Transverse colon (tissue), 4 donors: ENCODE results near the gene EIF4E1B. TPM values are rescaled to one million over a fixed set of nuclear protein-coding genes. Genes with fewer than 3 reads are reported as not detected.

Experiments used
- DNase-seq: peaks from one replicate; pipeline ENCODE4 v3.0.0-alpha.2; 2019
- H3K27ac ChIP-seq, 4 donors: fragments of 200-600 bp; sonication (generic); 2 replicates each; pipeline ENCODE4 v1.5.1; 2016 to 2018; ENCODE audit warnings: inconsistent platforms in 4 of 4
- H3K27me3 ChIP-seq: fragments of 200-600 bp; sonication (generic); 2 replicates; pipeline ENCODE4 v1.5.1; 2017; ENCODE audit warnings: inconsistent platforms
- H3K36me3 ChIP-seq, 4 donors: fragments of 200-600 bp; sonication (generic); 2 replicates each; pipeline ENCODE4 v1.5.1; 2017 to 2019; ENCODE audit warnings: inconsistent platforms in 4 of 4
- H3K4me1 ChIP-seq, 4 donors: fragments of 200-600 bp; sonication (generic); 2 replicates each; pipeline ENCODE4 v1.5.1; 2017 to 2020; ENCODE audit warnings: inconsistent platforms in 4 of 4
- H3K4me3 ChIP-seq, 4 donors: fragments of 200-600 bp; sonication (generic); 1 replicate in 1 of 4; 2 replicates in 3 of 4; pipeline versions ENCODE4 v1.5.1 to v1.6.1; 2017 to 2019; ENCODE audit warnings: inconsistent platforms in 4 of 4
- H3K9me3 ChIP-seq, 2 donors: fragments of 200-600 bp; sonication (generic); 2 replicates each; pipeline ENCODE4 v1.5.1; 2017 to 2019; ENCODE audit warnings: inconsistent platforms in 2 of 2
- EP300 ChIP-seq: sonication (generic); formaldehyde crosslinking; IDR thresholded peaks from one replicate; pipeline ENCODE4 v1.6.1; 2017; ENCODE audit warnings: antibody characterized with exemption, low read depth
- POLR2A ChIP-seq: fragments of 450-650 bp; IDR thresholded peaks from one replicate; pipeline ENCODE4 v1.6.1; 2016; ENCODE audit warnings: antibody characterized with exemption, mild to moderate bottlenecking, moderate library complexity
- POLR2AphosphoS5 ChIP-seq, 3 donors: sonication (generic); formaldehyde crosslinking; IDR thresholded peaks; one replicate each; pipeline ENCODE4 v1.6.1; 2016; ENCODE audit warnings: antibody characterized with exemption in 3 of 3
- WGBS, 2 donors: methylation state at CpG; one replicate each; pipeline ENCODE4 v1.1.5; 2018; ENCODE audit warnings: low coverage in 1 of 2; 5-methylcytosine and 5-hydroxymethylcytosine counted together
- in situ Hi-C, 4 donors: fragments of 200-750 bp; cut with MboI; loops; one replicate each; pipeline versions ENCODE4 v1.15.0 to v1.15.1; 2017; ENCODE audit warnings: low sequenced_read_pairs in 3 of 4, low pct_ligation_motif_present in 1 of 4, low pct_unique_long_range_greater_than_20kb in 1 of 4
- intact Hi-C: fragments of 100-400 bp; cut with DNase I; formaldehyde crosslinking; loops from one replicate; pipeline ENCODE4 v1.15.1; 2023; ENCODE audit warnings: low total_unique reads
- total RNA-seq, 4 donors: library from RNA; depleted of rRNA; stranded (reverse); fragments of >200 nt; gene quantifications; one replicate each; pipeline ENCODE4 v1.1.0, GENCODE V29; 2016
- TF ChIP-seq, protein P1 (sequence below), 5 experiments: fragments of 200-600 bp in 3 of 5; fragments of 450-650 bp in 2 of 5; sonication (generic) in 3 of 5; IDR thresholded peaks; 1 replicate in 2 of 5; 2 replicates in 3 of 5; pipeline ENCODE4 v1.5.1; 2016 to 2017; ENCODE audit warnings: antibody characterized with exemption in 5 of 5, inconsistent platforms in 3 of 5, mild to moderate bottlenecking in 2 of 5, moderate library complexity in 1 of 5

Gene EIF4E1B
- total RNA-seq, 4 donors from 2014 or later = not detected

- H3K4me3 ChIP-seq = no peak overlapping the region
- H3K36me3 ChIP-seq = no peaks in the 10 kb centered on the region
- no peaks in the 10 kb centered on the region for H3K9me3 ChIP-seq
- WGBS, 2 donors = 67 to 75% methylated on average over 3 to 7 of the region's 7 CpGs
- DNase-seq = no peak
- no peak overlapping the region for H3K27ac ChIP-seq
- TF ChIP-seq POLR2AphosphoS5 (IDR thresholded peaks at IDR 0.05) = no peak
- TF ChIP-seq POLR2A = no peak
- TF ChIP-seq, protein P1, sequence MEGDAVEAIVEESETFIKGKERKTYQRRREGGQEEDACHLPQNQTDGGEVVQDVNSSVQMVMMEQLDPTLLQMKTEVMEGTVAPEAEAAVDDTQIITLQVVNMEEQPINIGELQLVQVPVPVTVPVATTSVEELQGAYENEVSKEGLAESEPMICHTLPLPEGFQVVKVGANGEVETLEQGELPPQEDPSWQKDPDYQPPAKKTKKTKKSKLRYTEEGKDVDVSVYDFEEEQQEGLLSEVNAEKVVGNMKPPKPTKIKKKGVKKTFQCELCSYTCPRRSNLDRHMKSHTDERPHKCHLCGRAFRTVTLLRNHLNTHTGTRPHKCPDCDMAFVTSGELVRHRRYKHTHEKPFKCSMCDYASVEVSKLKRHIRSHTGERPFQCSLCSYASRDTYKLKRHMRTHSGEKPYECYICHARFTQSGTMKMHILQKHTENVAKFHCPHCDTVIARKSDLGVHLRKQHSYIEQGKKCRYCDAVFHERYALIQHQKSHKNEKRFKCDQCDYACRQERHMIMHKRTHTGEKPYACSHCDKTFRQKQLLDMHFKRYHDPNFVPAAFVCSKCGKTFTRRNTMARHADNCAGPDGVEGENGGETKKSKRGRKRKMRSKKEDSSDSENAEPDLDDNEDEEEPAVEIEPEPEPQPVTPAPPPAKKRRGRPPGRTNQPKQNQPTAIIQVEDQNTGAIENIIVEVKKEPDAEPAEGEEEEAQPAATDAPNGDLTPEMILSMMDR (IDR thresholded peaks at IDR 0.05) = no peak
- no peak for TF ChIP-seq EP300
- in situ Hi-C loops = no loop called here
- intact Hi-C loops = no loop called here
- peaks cover 72% of the 10 kb centered on the region for H3K27me3 ChIP-seq
- H3K4me1 ChIP-seq = peaks cover 6 to 20% (median 14%) of the 10 kb centered on the region in 4 donors
These were observed 14.0 kb upstream of the EIF4E1B start for GRCh38 chr5:176616511-176616910.

DNA sequence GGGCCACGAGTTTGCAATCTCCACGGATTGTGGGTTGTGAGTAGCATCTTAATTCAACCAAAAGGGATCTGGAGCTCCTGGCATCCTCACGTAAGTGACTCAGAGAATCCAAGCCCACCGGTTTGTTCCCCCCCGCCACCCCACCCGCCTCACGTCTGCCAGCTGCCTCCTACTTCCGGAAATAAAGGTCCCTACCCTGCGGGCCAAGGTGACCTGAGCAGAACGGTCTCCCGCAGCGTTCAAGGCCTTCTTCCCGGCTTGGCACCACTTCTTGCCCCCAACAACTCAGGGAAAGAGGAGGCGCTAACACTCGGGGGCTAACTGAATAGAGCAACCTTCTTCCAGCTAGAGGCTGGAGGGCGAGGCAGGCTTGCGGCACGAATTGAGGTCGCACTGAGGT is 11.7 kb upstream of the EIF4E1B start:
- intact Hi-C loops (no loop called here), in situ Hi-C loops (no loop called here)
- Histone ChIP-seq H3K27ac (no peak overlapping the region), H3K4me3 (peak overlapping the region in 1 of 4 donors; percentile 4), H3K4me1 (peaks cover 6 to 20% (median 14%) of the 10 kb centered on the region in 4 donors), H3K36me3 (no peaks in the 10 kb centered on the region), H3K9me3 (no peaks in the 10 kb centered on the region), H3K27me3 (peaks cover 83% of the 10 kb centered on the region)
- 54% methylated on average over 19 of the region's 19 CpGs; no CpG with 5 or more reads in 1 of the 2 donors for WGBS, 2 donors
- TF ChIP-seq POLR2A (no peak), EP300 (no peak), POLR2AphosphoS5 (IDR thresholded peaks at IDR 0.05) (no peak)
- TF ChIP-seq, protein P1 (IDR thresholded peaks at IDR 0.05) = no peak
- no peak for DNase-seq

DNA sequence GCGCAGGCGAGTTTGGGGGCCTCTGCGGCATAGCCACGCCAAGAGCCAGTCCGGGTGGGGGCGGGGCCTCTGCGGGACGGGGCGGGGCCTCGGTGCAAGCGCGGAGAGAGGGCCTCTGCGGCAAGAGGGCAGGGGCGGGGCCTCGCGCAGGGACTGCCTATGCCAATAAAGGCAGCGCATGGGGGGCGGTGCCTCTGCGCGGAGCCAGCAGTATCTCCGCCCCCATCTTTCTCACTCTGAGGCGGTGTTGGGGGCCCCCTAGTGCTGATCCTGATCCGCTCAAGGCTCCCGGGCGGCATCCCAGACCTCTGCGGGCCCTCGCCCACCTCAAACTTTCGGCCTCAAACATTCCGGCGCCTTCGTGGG is 11.3 kb upstream of the EIF4E1B start:
- in situ Hi-C loops = no loop called here
- Histone ChIP-seq H3K36me3 (no peaks in the 10 kb centered on the region), H3K9me3 (no peaks in the 10 kb centered on the region), H3K27me3 (peaks cover 87% of the 10 kb centered on the region), H3K4me1 (peaks cover 6 to 20% (median 14%) of the 10 kb centered on the region in 4 donors), H3K27ac (no peak overlapping the region), H3K4me3 (peak overlapping the region in 1 of 4 donors; percentile 4)
- TF ChIP-seq, protein P1 (IDR thresholded peaks at IDR 0.05) = peak in 1 of 5 experiments; percentile 8
- TF ChIP-seq POLR2A = no peak
- 22% methylated on average over 14 of the region's 31 CpGs; no CpG with 5 or more reads in 1 of the 2 donors for WGBS, 2 donors
- intact Hi-C loops = no loop called here
- DNase-seq = peak; percentile 47

GRCh38 chr5:176619569-176620332 is 10.7 kb upstream of the EIF4E1B start:
- Histone ChIP-seq H3K4me3 (peak overlapping the region in 1 of 4 donors; percentile 4), H3K4me1 (peaks cover 6 to 20% (median 14%) of the 10 kb centered on the region in 4 donors), H3K27ac (no peak overlapping the region), H3K36me3 (no peaks in the 10 kb centered on the region), H3K27me3 (peaks cover 93% of the 10 kb centered on the region), H3K9me3 (no peaks in the 10 kb centered on the region)
- WGBS, 2 donors = 41% methylated on average over 41 of the region's 59 CpGs; no CpG with 5 or more reads in 1 of the 2 donors
- in situ Hi-C loops (no loop called here), intact Hi-C loops (no loop called here)
- no peak for DNase-seq
- no peak for TF ChIP-seq POLR2AphosphoS5 (IDR thresholded peaks at IDR 0.05)
- TF ChIP-seq, protein P1 (IDR thresholded peaks at IDR 0.05) = no peak
- TF ChIP-seq POLR2A = no peak
- no peak for TF ChIP-seq EP300
